PFSK-1 (cell line): ENCODE measurements around the gene DNAJB13.

ENCODE experiments used
- FOXP2 ChIP-seq: optimal IDR thresholded peaks from 2 replicates; pipeline ENCODE3; 2011; ENCODE audit warnings: borderline replicate concordance, control low read depth, inconsistent platforms; ENCODE audit not compliant: insufficient read depth; ENCODE audit errors: extremely low read length, extremely low read depth
- POLR2AphosphoS5 ChIP-seq: IDR thresholded peaks from 2 replicates; pipeline ENCODE4 v1.6.1; 2012; ENCODE audit warnings: low read depth, mild to moderate bottlenecking, control low read depth, low read length, moderate library complexity
- SIN3A ChIP-seq: IDR thresholded peaks from 2 replicates; pipeline ENCODE4 v1.6.1; 2012; ENCODE audit warnings: mild to moderate bottlenecking, low read length, moderate library complexity, borderline replicate concordance; ENCODE audit not compliant: insufficient read depth
- TAF1 ChIP-seq: IDR thresholded peaks from 2 replicates; pipeline ENCODE4 v1.6.1; 2012; ENCODE audit warnings: low read length, control low read depth, borderline replicate concordance; ENCODE audit not compliant: insufficient read depth
- TF ChIP-seq, protein P1 (sequence below), 2 experiments: IDR thresholded peaks; 2 replicates each; pipeline versions ENCODE4 v1.6.1 to v1.8.0; 2011 to 2012; ENCODE audit warnings: low read depth in 2 of 2, low read length in 2 of 2, control low read depth in 1 of 2, inconsistent platforms in 1 of 2, mild to moderate bottlenecking in 1 of 2, moderate library complexity in 1 of 2; ENCODE audit not compliant: insufficient read depth in 1 of 2

DNAJB13 gene

DNA sequence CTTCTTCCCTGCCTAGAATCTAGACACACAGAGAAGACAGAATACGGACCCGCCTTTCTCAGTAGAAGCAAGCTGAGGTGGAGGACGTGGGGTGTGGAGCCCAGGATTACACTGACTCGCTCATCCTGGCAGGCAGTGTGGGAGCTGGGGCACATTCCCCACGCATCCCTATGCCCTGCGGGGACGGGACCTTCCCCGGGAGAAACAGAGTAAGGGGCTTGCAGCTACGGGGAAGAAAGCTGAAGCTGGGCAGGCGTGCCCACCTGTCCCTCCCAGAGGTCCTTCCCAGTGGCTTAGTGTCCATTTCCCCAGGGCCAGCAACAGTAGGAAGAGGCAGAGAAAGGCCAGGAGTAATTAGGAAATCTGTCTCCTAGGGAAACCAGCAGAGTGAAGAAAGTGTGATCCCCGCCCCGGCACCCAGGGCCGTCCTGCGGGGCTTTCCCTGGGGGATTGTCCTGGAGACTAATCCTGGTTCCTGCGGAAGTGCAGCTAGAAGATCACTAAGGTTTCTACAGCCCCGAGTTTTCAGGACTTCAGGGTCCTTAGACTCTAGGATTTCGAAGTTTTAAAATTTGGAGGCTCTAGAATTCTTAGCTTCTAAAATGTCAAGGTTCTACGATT lies 7.8 kb downstream of the DNAJB13 start:
- no peak for TF ChIP-seq TAF1
- TF ChIP-seq, protein P1, sequence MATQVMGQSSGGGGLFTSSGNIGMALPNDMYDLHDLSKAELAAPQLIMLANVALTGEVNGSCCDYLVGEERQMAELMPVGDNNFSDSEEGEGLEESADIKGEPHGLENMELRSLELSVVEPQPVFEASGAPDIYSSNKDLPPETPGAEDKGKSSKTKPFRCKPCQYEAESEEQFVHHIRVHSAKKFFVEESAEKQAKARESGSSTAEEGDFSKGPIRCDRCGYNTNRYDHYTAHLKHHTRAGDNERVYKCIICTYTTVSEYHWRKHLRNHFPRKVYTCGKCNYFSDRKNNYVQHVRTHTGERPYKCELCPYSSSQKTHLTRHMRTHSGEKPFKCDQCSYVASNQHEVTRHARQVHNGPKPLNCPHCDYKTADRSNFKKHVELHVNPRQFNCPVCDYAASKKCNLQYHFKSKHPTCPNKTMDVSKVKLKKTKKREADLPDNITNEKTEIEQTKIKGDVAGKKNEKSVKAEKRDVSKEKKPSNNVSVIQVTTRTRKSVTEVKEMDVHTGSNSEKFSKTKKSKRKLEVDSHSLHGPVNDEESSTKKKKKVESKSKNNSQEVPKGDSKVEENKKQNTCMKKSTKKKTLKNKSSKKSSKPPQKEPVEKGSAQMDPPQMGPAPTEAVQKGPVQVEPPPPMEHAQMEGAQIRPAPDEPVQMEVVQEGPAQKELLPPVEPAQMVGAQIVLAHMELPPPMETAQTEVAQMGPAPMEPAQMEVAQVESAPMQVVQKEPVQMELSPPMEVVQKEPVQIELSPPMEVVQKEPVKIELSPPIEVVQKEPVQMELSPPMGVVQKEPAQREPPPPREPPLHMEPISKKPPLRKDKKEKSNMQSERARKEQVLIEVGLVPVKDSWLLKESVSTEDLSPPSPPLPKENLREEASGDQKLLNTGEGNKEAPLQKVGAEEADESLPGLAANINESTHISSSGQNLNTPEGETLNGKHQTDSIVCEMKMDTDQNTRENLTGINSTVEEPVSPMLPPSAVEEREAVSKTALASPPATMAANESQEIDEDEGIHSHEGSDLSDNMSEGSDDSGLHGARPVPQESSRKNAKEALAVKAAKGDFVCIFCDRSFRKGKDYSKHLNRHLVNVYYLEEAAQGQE (IDR thresholded peaks at IDR 0.05; ENCODE audit: insufficient read depth in 1 of 2, low read depth in 2 of 2, low read length in 2 of 2): no peak
- TF ChIP-seq SIN3A: no peak
- no peak for TF ChIP-seq POLR2AphosphoS5
- no peak for TF ChIP-seq FOXP2

DNA sequence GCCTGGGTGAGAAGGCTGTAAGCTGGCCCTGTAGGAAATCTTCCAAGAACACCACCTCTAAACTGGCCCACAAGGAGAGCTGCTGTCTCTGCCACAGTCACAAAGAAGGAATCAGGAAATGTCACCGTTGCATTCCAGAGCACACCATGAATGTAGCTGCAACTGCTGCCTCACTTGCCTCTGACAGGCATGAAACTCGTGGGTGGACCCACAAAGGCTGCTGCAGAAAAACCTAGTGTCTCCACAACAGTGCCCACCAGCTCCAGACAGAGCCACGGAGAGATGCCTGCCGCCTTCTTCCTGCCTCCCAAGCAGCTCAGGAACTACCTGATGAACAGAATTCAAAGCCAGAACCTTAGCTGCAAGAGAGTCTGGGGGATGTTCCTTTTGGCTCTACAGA lies 10.5 kb downstream of the DNAJB13 start:
- no peak for TF ChIP-seq TAF1
- TF ChIP-seq, protein P1 (IDR thresholded peaks at IDR 0.05; ENCODE audit: insufficient read depth in 1 of 2, low read depth in 2 of 2, low read length in 2 of 2): no peak
- no peak for TF ChIP-seq SIN3A
- no peak for TF ChIP-seq FOXP2

DNA sequence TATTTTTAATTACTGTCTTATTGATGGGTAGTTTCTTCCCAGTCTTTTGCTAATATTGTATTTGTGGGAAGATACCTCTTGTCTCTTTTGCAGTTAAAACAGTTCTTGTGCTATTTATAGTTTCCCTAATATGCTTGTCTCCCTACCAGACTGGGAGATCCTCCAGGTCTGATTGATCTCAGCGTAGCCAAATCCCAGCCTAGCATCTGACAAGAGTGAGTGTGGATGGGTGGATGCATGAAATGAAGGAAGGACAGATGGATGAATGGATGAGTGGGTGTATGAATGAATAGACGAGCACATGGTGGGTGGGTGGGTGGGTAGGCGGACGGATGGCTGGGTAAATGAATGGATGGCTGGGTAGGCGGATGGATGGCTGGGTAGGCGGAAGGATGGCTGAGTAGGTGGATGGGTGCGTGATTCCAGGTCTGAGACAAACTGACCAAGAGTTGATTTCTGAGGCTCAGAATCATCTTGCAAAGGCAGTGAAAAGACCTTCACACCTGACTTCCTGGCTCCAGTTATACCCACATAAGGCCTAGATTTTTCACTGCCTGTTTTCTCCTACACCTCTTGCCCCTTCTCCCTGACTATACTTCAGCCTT lies 11.4 kb downstream of the DNAJB13 start:
- no peak for TF ChIP-seq SIN3A
- TF ChIP-seq POLR2AphosphoS5: no peak
- no peak for TF ChIP-seq FOXP2
- no peak for TF ChIP-seq TAF1
- TF ChIP-seq, protein P1 (IDR thresholded peaks at IDR 0.05; ENCODE audit: insufficient read depth in 1 of 2, low read depth in 2 of 2, low read length in 2 of 2): no peak

DNA sequence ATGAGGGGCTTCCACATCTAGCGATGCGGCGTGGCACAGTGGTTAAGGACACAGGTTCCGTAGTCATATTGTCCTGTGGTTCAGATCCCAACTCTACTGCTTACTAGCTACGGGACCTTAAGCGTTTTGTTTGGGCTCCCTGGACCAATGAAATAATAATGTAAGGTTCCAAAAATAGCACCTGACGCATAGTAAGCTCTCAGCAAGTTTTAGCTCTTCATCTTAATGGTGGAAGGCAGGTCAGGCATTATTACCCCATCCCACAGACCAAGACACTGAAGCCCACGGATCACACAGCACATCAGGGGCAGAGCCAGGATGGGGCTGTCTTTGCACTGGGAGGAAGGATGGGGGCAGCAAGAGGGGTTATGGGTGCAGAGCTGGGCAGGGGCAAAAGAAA lies 13.0 kb downstream of the DNAJB13 start:
- TF ChIP-seq SIN3A (no peak), TAF1 (no peak), FOXP2 (no peak), POLR2AphosphoS5 (no peak)
- TF ChIP-seq, protein P1 (IDR thresholded peaks at IDR 0.05; ENCODE audit: insufficient read depth in 1 of 2, low read depth in 2 of 2, low read length in 2 of 2): no peak
